Ectodermal cell (in vitro differentiated cells): ENCODE results near the gene SMIM15. TPM values are rescaled to one million over a fixed set of nuclear protein-coding genes. Genes with fewer than 3 reads are reported as not detected.
A peak's percentile ranks its signal among the peaks of the same experiment; 100 is the strongest.
"Not testable (repeated sequence)": the region's sequence is repeated elsewhere in the genome, so short reads cannot be mapped to it uniquely, and the experiment has no call there.

ENCODE experiments used
- H3K27ac ChIP-seq: 2 replicates; pipeline ENCODE4 v1.7.0; 2013; ENCODE audit warnings: mild to moderate bottlenecking, low read depth, low read length; ENCODE audit not compliant: insufficient read depth, poor library complexity, severe bottlenecking
- H3K27me3 ChIP-seq: 2 replicates; pipeline ENCODE4 v1.7.0; 2013; ENCODE audit warnings: mild to moderate bottlenecking, low read length; ENCODE audit not compliant: insufficient read depth, control insufficient read depth, poor library complexity, severe bottlenecking
- H3K36me3 ChIP-seq: one replicate; pipeline ENCODE4 v1.7.0; 2013; ENCODE audit warnings: low read length; ENCODE audit not compliant: control insufficient read depth, insufficient read depth
- H3K4me1 ChIP-seq: one replicate; pipeline ENCODE4 v1.7.0; 2013; ENCODE audit warnings: low read length; ENCODE audit not compliant: control insufficient read depth, insufficient read depth
- H3K4me3 ChIP-seq: 2 replicates; pipeline ENCODE4 v1.7.0; 2013; ENCODE audit warnings: low read depth, low read length, control low read depth; ENCODE audit not compliant: insufficient read depth
- H3K9me3 ChIP-seq: 2 replicates; pipeline ENCODE4 v1.7.0; 2013; ENCODE audit warnings: mild to moderate bottlenecking, low read length, moderate library complexity; ENCODE audit not compliant: control insufficient read depth
- WGBS, 2 experiments: methylation state at CpG; one replicate each; pipeline ENCODE4 v1.1.7; 2013; ENCODE audit warnings: missing lambda C conversion rate in 2 of 2; 5-methylcytosine and 5-hydroxymethylcytosine counted together
- polyA plus RNA-seq, 4 experiments: library from polyadenylated mRNA; stranded (reverse); fragments of 50-300 nt; gene quantifications; one replicate each; pipeline ENCODE4 v1.2.3, GENCODE V29; 2013

The SMIM15 gene
- 35.7 TPM for polyA plus RNA-seq (2013, experiment 1 of 4)
- polyA plus RNA-seq (2013, experiment 2 of 4): 48.2 TPM
- 28.3 TPM for polyA plus RNA-seq (2013, experiment 3 of 4)
- polyA plus RNA-seq (2013, experiment 4 of 4): 42.0 TPM

DNA sequence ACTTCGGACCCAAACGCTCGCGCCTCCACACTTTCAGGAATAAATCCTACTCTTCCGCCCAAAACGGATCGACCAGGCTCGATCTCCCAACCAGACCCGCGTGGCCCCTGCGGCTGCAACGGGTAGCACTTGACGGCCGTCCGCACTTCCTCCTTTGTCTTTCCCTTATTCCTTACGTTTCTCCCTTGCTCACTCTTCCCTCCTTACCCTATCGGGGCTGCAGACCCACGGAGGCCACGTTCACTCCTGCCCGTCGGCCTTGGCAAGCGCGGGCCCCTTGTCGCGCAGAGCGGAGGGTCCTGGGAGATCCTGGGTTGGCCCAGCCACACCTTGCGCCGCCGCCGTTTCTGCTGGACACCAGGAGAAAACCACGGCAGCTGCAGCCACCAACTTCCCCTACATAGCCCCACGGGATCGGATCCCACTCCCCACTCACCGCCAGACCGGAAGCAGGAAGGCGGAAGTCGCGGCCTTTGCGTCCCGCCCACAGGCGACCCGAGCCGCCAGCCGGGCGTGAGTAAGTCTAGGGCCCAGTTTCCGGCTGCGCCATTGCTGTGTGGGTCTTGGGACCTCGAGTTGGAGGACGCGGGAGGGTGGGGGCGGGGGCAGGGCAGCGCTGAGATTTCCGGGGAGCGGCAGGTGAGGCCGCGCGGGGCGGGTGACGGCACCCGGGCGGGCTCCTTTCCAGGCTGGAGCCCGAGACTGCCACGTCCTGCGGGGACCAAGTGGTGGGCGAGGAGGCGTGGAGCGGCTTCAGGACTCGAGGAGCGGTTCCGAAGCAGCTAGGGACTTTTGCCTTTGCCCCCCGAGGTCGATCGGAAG is at the start of gene SMIM15:
SMIM15 (minus strand) TSS at position 459 of the 822 bp plus-strand sequence. CDS start 2,297 bp downstream, outside the sequence.
- Histone ChIP-seq H3K27me3 (no peaks in the 10 kb centered on the region), H3K36me3 (peaks cover 7% of the 10 kb centered on the region), H3K4me3 (peak within 1 kb of the TSS; percentile 93), H3K9me3 (no peaks in the 10 kb centered on the region), H3K27ac (peak within 1 kb of the TSS; percentile 77), H3K4me1 (peaks cover 5% of the 10 kb centered on the region)
- 0 to 1% methylated on average over 73 of the region's 73 CpGs for WGBS, 2 experiments

DNA sequence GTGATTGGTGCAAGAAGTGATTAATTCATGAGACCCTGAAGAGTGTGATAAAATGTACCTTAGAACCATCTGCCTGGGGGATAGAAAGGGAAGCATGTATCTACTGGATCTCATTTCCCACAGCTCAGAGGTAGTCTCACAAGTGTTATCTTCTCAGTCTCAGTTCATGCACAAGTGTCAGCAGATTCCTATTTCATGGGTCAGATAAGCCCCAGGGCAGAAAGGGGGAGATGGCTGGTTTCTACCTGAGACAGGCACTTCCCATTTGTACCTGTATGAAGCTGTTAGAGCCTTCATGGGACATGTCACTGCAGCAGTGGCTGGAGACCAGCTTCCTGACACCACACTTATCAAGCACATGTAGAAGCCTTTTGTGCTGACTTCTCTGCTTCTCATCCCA is 45.6 kb upstream of the SMIM15 start:
- no peaks in the 10 kb centered on the region for H3K9me3 ChIP-seq
- H3K4me3 ChIP-seq: no peak overlapping the region
- no peak overlapping the region for H3K27ac ChIP-seq
- H3K36me3 ChIP-seq: no peaks in the 10 kb centered on the region
- no peaks in the 10 kb centered on the region for H3K4me1 ChIP-seq
- H3K27me3 ChIP-seq: no peaks in the 10 kb centered on the region

GRCh38 chr5:61205013-61205412 is 42.7 kb upstream of the SMIM15 start:
- Histone ChIP-seq H3K4me1 (no peaks in the 10 kb centered on the region), H3K27ac (no peak overlapping the region), H3K36me3 (no peaks in the 10 kb centered on the region), H3K4me3 (no peak overlapping the region), H3K27me3 (no peaks in the 10 kb centered on the region), H3K9me3 (no peaks in the 10 kb centered on the region)
- 94 to 95% methylated on average over 5 of the region's 5 CpGs for WGBS, 2 experiments

GRCh38 chr5:61202213-61202612 is 39.9 kb upstream of the SMIM15 start:
- no peaks in the 10 kb centered on the region for H3K4me1 ChIP-seq
- no peaks in the 10 kb centered on the region for H3K36me3 ChIP-seq
- no peak overlapping the region for H3K27ac ChIP-seq
- H3K4me3 ChIP-seq: no peak overlapping the region
- H3K27me3 ChIP-seq: no peaks in the 10 kb centered on the region
- no peaks in the 10 kb centered on the region for H3K9me3 ChIP-seq
- 92 to 100% methylated on average over 1 of the region's 2 CpGs for WGBS, 2 experiments

- Histone ChIP-seq H3K27me3 (no peaks in the 10 kb centered on the region), H3K4me3 (no peak overlapping the region), H3K9me3 (no peaks in the 10 kb centered on the region), H3K4me1 (no peaks in the 10 kb centered on the region), H3K27ac (no peak overlapping the region), H3K36me3 (no peaks in the 10 kb centered on the region)
- WGBS, 2 experiments: 88 to 94% methylated on average over 8 of the region's 8 CpGs
These were observed 38.4 kb upstream of the SMIM15 start for GRCh38 chr5:61200582-61201155.

- Histone ChIP-seq H3K4me3 (no peak overlapping the region), H3K9me3 (no peaks in the 10 kb centered on the region), H3K36me3 (no peaks in the 10 kb centered on the region), H3K4me1 (no peaks in the 10 kb centered on the region), H3K27me3 (no peaks in the 10 kb centered on the region), H3K27ac (no peak overlapping the region)
- WGBS, 2 experiments: 95 to 96% methylated on average over 2 of the region's 2 CpGs
These were observed 36.3 kb upstream of the SMIM15 start for GRCh38 chr5:61198606-61199005.

- not testable (repeated sequence) for H3K4me1 ChIP-seq, H3K36me3 ChIP-seq, H3K9me3 ChIP-seq, H3K27me3 ChIP-seq, H3K4me3 ChIP-seq, H3K27ac ChIP-seq
- 76 to 87% methylated on average over 2 of the region's 2 CpGs for WGBS, 2 experiments
These were observed 25.6 kb upstream of the SMIM15 start for GRCh38 chr5:61187826-61188225.

GRCh38 chr5:61187352-61187751 is 25.1 kb upstream of the SMIM15 start:
- not testable (repeated sequence) for H3K4me1 ChIP-seq, H3K27ac ChIP-seq, H3K36me3 ChIP-seq, H3K9me3 ChIP-seq, H3K4me3 ChIP-seq, H3K27me3 ChIP-seq

DNA sequence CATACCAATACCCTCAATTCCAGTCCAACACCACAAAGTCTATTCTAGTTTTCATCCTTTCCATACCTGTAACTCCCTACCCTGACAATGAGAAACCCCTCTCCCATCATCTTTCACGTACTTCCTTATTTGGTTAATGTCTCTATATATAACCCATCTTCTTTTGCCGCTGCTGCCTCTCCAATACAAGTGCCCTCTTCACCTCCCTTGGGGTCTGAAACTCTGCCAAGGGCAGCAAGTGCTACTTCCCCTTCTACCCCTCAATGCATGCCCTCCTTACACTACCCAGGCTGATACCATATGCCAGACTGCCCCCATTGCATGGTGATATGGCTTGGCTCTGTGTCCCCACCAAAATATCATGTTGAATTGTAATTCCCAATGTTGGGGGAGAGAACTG is 24.4 kb upstream of the SMIM15 start:
- H3K4me1 ChIP-seq: no peaks in the 10 kb centered on the region
- H3K27ac ChIP-seq: no peak overlapping the region
- H3K36me3 ChIP-seq: no peaks in the 10 kb centered on the region
- no peak overlapping the region for H3K4me3 ChIP-seq
- no peaks in the 10 kb centered on the region for H3K9me3 ChIP-seq
- 86 to 90% methylated on average over 2 of the region's 2 CpGs for WGBS, 2 experiments
- no peaks in the 10 kb centered on the region for H3K27me3 ChIP-seq

DNA sequence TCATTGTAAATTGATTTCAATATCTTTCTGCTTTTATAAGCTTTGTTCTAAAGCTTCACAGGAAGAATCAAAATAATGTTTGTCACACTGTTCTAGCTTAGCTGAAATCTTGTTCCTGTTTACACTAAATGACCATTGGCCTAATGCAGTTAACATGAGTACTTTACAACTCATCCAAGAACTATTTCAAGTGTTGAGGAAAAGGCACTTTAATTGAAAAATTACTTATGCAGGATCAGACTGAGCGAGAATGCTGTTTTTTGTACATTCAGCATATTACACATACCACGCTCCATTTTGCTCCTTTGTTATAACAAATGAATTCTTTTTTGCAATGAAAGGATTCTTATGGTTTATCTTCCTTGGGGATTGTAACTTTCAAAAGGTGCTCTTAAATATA is 22.4 kb upstream of the SMIM15 start:
- H3K27me3 ChIP-seq: no peaks in the 10 kb centered on the region
- no peaks in the 10 kb centered on the region for H3K9me3 ChIP-seq
- WGBS, 2 experiments: 92% methylated on average over 2 of the region's 2 CpGs; no CpG with 5 or more reads in 1 of the 2 experiments

More for the DNA sequence above, 22.4 kb upstream of the SMIM15 start:
- Histone ChIP-seq H3K4me3 (no peak overlapping the region), H3K27ac (no peak overlapping the region), H3K36me3 (no peaks in the 10 kb centered on the region), H3K4me1 (no peaks in the 10 kb centered on the region)
